GM18909 (cell line): Measurements from ENCODE around the gene ZNF595.
A peak's percentile ranks its signal among the peaks of the same experiment; 100 is the strongest.
"Not testable (repeated sequence)": the region's sequence is repeated elsewhere in the genome, so short reads cannot be mapped to it uniquely, and the experiment has no call there.

ENCODE experiments used
- ATAC-seq: cut with Tn5 transposase; IDR thresholded peaks from one replicate; pipeline ENCODE4 v1.9.1; 2021; ENCODE audit warnings: mild to moderate bottlenecking; ENCODE audit not compliant: unreplicated experiment, poor library complexity

The ZNF595 gene

GRCh38 chr4:71830-72229 is 18.7 kb downstream of the ZNF595 start:
- no peak for ATAC-seq

DNA sequence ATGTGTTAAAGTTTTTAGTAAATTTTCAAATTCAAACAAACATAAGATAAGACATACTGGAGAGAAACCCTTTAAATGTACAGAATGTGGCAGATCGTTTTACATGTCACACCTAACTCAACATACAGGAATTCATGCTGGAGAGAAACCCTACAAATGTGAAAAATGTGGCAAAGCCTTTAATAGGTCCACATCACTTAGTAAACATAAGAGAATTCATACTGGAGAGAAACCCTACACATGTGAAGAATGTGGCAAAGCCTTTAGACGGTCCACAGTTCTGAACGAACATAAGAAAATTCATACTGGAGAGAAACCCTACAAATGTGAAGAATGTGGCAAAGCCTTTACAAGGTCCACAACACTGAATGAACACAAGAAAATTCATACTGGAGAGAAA is 32.8 kb downstream of the ZNF595 start:
- no peak for ATAC-seq

DNA sequence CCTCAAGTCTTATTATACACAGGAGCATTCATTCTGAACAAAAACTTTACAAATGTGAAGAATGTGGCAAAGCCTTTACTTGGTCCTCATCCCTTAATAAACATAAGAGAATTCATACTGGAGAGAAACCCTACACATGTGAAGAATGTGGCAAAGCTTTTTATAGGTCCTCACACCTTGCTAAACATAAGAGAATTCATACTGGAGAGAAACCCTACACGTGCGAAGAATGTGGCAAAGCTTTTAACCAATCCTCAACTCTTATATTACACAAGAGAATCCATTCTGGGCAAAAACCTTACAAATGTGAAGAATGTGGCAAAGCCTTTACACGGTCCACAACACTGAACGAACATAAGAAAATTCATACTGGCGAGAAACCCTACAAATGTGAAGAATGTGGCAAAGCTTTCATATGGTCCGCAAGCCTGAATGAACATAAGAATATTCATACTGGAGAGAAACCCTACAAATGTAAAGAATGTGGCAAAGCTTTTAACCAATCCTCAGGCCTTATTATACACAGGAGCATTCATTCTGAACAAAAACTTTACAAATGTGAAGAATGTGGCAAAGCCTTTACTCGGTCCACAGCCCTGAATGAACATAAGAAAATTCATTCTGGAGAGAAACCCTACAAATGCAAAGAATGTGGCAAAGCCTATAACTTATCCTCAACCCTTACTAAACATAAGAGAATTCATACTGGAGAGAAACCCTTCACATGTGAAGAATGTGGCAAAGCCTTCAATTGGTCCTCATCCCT is 33.6 kb downstream of the ZNF595 start:
- ATAC-seq, result not testable (repeated sequence)

- ATAC-seq, result no peak
These were observed 45.3 kb downstream of the ZNF595 start for GRCh38 chr4:98386-98785.

DNA sequence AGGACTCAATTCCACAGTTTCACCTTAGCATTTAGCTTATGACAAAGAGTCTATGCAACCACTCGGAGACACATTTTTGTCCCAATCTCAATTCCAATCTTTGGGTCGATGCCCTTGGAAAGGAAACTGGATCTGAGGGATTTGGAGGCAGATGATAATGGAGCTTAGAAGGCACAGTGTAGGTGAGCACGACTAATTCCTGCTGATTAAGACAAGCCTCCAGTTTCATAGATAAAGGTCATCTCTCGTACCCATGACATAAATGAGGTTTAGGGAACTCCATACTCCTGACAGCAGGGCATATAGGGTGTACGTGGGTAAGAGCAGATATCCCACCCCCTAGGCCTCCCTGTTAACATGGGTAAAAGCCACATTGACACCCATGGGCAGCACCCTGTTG is 46.7 kb downstream of the ZNF595 start:
- ATAC-seq, result no peak

GRCh38 chr4:107083-107443 is 53.9 kb downstream of the ZNF595 start:
- no peak for ATAC-seq

DNA sequence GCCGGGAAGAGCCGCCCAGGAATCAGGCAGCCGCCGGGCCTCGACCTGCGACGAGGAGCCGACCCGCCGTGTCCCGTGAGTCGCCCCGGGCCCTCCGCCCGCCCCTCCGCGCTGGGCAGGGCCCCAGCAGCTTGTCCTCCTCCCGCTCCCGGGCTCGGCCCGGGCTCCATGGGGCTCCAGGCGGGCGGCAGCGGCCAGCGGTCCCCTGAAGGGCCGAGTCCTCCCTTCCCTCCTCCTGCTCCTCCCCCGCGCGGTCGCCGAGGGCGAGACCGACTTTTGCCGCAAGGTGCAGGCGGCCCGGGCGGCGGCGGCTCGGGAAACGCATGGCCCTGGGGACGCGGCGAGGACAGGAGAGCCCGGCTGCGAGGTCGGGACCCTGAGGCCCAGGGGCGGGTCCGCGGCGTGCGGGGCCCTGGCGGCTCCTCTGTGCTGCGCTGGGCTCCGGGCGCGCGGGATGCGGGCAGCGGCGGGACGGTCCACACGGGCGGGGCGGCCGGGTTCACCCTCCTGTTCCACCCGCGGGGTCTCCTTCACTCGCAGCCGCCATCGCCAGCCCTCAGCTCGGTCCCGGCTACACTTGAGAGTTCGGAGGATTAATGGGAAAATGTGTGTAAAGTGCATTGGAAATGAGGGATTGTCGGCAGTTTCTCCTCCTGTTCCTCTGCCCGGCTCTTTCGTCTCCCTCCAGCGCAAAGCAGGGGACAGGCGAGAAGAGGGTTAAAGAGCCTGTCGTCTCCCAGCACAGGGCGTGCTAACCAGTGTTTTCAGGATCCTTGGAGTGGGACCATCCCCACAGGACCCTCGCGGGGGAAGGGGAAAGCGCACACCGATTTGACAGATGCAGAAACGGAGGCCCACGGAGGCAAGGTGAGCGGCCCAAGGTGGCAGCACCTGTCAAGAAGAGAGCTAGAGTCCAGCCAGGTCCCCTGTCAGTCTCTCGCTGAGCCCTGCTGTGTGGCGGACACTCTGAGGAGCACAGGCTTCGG is 54.6 kb downstream of the ZNF595 start:
- no peak for ATAC-seq

DNA sequence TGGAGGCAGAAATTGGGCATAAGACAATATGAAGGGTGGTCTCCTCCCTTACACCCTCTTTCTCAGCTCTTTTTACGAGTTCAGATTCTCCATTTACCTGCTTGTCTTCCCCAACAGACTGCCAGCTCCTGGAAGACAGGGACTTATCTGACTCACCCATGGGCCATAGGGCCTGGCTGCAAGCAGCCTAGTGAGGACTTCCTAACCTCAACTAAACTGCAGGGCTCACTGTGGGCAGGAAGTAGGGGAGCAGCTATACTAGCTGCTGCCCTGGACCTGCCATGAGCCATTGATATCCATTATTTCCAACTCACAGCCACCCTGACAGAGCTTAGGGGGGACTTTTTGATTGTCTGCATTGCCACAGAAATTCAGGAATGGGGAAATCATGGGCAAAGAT is 59.6 kb downstream of the ZNF595 start:
- no peak for ATAC-seq

- no peak for ATAC-seq
These were observed 60.6 kb downstream of the ZNF595 start for GRCh38 chr4:113732-114131.

DNA sequence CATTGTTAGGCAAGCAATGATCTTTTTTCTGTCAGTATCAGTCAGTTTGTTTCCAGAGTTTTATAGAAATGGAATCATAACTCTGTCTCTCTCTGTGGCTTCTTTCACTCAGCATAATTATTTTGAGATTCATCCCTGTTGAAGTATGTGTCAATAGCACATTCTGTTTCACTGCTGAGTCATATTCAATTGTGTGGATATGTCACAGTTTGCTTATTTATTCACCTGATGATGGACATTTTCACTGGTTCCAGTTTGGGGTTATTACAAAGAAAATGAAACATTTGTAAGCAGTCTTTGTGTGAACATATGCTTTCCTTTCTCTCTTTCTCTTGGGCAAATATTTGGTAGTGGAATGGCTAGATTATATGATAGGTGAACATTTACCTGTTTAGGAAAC is 61.0 kb downstream of the ZNF595 start:
- ATAC-seq, result no peak

DNA sequence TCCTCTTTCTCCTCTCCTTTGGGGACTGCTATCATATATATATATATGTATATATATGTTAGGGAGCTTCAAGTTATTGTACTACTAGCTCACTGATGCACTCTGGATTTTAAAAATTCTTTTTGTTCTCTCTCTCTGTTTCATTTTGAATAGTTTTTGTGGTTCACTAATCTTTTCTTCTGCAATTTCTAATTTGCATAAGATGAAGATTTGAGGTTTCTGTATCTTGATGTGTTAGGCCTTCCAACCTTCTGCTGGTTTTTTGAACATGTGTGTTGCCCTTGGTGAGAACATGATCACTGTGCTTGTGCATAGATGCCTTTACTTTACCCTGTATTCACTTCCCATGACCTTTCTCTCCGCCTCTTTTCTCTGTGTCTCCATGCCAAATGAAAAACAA is 63.4 kb downstream of the ZNF595 start:
- no peak for ATAC-seq

DNA sequence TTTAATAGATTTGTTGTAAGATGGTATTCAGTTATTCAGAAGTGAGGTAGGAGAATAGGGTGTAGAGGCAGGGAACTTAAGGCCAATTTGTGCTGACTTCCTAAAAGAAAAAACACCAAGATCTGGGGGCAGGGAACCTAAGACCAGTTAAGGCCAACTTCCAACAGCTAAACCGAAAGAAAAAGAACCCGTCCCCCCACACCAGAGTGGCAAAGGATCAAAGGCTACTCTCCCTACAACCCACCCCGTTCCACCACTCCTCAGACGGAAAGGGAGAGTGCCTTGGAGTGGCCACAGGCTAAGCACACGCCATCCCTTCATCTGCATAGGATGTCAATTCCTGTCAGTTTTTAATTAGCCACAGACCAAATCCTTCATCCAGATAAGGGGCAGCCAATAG is 67.5 kb downstream of the ZNF595 start:
- ATAC-seq, result no peak

DNA sequence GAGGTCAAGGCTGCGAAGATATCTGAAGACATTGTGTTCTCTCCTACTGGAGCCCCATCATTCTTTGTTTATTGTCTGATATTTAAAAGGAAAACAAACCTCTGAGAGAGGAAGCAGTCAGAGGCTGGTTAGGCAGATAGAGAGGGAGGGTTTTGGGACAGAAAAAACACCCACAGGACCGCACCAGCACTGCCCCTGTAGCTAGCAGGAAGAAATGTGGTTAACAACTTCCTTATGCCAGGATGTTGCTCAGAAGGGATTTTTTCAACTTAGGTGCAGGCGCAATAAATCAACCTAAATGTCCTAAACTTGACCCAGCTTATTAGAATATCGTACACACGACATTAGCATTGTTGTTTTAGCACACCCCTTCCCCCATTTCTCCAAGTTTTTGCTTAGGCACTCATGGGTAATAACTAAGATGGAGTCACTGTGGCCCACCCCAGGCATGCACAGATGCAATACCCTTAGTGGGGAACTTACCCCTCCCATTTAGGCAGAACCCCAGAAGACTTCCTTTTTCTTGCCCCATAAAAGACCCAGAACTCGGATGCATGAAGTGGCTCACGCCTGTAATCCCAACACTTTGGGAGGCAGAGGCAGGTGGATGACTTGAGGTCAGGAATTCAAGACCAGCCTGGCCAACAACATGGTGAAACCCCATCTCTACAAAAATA is 68.4 kb downstream of the ZNF595 start:
- ATAC-seq, result no peak

- not testable (repeated sequence) for ATAC-seq
These were observed 70.8 kb downstream of the ZNF595 start for GRCh38 chr4:123922-124274.

- peak; percentile 98 for ATAC-seq
These were observed 71.4 kb downstream of the ZNF595 start, which contains the start of gene ZNF718 for GRCh38 chr4:124275-125081. Gene ZNF718 (plus strand): TSS chr4:124501. CDS start chr4:124671, 170 bp downstream.

GRCh38 chr4:125091-125771 is 72.1 kb downstream of the ZNF595 start:
- peak; percentile 18 for ATAC-seq

DNA sequence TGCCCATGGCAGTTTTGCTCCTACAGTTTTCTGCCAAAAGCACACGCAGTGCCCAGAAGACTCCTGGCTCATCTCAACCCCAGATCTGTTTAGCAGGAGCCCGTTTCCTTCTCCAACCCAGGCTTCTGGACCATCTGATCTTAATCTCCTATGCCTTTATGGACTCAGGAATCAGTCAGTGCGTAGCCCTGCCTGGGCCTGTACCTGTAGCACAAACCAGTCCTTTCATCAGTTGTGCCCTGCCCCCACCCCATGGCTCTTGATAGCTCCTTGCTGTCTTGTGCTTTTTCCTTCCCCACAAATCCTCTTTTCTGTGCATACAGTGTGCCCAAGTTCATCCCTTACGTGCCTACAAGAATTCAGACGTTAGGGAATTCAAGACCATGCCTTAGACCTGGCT is 72.7 kb downstream of the ZNF595 start:
- no peak for ATAC-seq

- ATAC-seq, result no peak
These were observed 79.4 kb downstream of the ZNF595 start for GRCh38 chr4:132483-132882.
